GM18505 (cell line): ENCODE data around the gene FNIP2.
"Not testable (repeated sequence)": the region's sequence is repeated elsewhere in the genome, so short reads cannot be mapped to it uniquely, and the experiment has no call there.

Source experiments
- ATAC-seq: cut with Tn5 transposase; IDR thresholded peaks from one replicate; pipeline ENCODE4 v1.9.1; 2021; ENCODE audit not compliant: unreplicated experiment
- POLR2A ChIP-seq: IDR thresholded peaks from 4 replicates; pipeline ENCODE4 v1.6.1; 2011; ENCODE audit warnings: borderline replicate concordance; ENCODE audit not compliant: insufficient read depth, insufficient read length; ENCODE audit errors: extremely low read depth

FNIP2 gene

DNA sequence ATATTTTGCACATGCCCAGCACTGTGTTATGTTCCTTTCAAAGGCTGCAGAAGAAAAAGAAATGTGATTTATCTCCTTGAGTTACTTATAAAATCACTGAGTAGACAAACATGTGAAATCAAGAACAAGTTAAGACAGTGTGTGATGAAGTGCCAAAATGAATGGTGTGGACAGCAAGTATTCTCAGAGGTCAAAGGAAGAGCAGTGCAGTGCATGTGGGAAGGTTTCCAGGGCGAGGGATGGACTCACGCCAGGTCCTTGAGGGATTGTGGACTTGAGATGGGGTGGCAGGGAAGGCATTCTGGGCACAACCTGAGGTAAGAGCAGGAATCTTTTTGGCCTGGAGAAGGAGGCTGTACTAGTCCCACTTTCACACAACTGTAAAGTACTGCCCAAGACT lies 115.5 kb downstream of the FNIP2 start:
- no peak for TF ChIP-seq POLR2A
- ATAC-seq = no peak

DNA sequence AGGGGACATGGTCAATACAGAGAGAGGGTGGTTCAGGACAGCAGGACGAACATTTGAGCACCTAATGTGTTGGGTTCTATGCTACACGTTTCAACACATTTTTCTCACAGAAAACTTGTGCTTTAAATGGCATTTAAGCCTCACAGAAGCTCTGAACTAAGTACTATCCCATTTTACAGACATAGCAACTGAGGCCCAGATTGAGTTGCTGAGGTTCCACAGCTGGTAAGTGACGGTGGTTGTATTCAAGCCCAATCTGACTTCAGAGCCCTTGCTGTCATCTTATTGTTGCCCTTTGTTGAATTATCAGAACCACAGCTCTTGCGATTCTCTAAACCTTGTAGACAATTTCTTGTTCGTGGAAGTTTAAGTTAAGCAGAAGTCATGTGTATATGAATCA lies 116.7 kb downstream of the FNIP2 start:
- no peak for TF ChIP-seq POLR2A

DNA sequence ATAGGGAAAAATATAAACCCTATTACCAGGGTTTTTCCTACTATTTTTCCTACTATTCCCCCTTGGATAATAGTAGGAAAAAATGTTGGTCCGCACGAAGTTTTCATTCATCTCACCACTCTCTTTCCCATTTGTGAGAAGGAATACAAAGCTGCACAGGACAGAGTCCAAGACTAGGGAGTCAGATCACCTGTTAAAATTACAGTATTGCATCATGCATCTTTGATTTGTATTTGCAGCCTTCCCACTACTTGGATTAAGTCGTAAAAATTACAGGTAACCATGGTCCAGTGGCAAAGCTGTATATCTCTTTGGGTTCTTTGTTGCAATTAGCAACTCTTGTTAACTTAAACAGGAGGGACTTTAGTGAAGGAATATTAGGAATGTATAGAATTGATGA lies 121.5 kb downstream of the FNIP2 start:
- no peak for TF ChIP-seq POLR2A
- ATAC-seq = no peak

More for the DNA sequence above, 116.7 kb downstream of the FNIP2 start:
- no peak for ATAC-seq

DNA sequence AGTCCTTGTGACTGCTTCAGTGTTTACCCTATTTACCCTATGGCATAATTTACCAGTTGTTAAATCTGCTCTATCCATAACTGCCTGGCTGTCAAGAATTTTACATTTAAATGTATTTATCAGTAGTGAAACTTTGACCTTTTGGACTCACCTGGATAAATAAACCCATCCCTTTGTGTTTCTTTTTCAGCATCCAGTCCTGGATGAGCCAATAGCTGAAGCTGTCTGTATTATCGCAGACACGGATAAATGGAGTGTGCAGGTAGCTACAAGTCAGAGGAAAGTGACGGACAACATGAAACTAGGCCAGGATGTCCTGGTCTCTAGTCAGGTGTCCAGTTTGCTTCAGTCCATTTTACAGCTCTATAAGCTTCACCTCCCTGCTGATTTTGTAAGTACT lies 122.4 kb downstream of the FNIP2 start:
- no peak for TF ChIP-seq POLR2A
- no peak for ATAC-seq

DNA sequence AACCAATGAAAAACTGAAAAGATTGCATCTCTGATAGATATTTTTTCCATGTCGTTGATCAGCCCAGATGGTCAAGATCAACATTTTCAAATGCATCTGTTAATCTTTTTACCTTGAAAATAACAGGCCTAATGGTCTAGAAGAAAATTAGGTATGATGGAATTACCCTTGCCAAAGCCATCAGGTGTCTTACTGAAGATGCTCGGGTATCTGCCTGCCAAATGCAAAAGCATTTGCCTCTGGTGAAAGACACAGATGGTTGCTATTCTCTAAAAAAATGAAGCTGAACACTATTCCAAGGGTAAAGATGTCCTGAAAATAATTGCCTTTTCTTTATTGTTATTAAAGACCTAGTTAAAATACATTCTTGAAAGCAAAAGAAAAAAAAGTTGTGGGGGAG lies 126.0 kb downstream of the FNIP2 start:
- no peak for ATAC-seq
- TF ChIP-seq POLR2A = no peak

DNA sequence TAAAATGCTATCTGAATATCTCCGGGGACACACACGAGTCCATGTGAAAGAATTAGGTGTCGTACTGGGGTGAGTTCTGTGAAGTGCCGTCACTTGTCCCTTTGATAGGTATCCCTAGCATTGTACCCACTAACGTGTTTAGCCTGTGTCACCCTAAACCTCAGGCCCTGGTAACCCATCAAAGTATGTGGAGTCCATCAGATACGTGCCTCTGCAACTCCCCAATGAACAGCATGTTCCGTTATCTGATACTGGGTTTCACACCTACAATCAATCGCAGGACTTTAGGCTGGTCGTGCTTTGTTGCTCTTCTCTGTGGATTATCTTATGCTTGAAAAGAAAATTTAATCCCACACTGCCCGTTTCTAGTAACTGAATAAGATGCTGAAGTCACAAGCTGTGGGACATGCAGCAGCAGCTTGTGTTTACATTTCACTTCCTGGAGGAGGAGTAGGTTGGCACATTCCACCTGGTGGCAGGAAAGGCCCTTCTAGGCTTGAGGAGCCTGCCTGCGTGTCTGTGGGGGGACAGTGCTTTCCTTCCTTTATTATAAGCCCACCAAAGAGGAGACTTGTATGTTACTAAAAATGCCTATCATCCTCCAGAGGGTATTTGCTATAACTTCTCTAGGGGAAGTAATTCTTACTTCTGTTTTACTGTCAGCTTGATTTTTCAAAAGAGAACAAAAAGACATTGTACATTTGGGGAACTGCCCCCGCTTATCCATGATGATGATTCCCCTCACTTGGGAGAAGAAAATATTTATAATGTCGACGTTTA lies 127.2 kb downstream of the FNIP2 start:
- TF ChIP-seq POLR2A = no peak
- no peak for ATAC-seq

DNA sequence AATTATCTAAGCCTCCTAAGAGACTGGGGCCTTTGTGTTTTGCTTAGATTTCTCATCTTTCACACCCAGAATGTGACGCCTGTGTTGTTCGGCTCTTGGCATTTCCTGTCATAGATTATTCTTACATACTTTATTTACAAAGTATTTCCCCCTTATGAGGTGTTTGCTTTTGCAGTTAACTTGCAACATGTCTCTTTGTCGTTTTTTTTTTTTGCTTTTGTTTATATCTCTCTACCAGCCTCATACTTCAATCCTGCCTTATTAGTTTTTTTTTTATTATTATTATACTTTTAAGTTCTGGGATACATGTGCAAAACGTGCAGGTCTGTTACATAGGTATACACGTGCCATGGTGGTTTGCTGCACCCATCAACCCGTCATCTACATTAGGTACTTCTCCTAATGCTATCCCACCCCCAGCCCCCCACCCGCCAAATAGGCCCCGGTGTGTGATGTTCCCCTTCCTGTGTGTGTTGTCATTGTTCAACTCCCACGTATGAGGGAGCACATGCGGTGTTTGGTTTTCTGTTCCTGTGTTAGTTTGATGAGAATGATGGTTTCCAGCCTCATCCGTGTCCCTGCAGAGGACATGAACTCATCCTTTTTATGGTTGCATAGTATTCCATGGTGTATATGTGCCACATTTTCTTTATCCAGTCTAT lies 127.9 kb downstream of the FNIP2 start:
- not testable (repeated sequence) for ATAC-seq

DNA sequence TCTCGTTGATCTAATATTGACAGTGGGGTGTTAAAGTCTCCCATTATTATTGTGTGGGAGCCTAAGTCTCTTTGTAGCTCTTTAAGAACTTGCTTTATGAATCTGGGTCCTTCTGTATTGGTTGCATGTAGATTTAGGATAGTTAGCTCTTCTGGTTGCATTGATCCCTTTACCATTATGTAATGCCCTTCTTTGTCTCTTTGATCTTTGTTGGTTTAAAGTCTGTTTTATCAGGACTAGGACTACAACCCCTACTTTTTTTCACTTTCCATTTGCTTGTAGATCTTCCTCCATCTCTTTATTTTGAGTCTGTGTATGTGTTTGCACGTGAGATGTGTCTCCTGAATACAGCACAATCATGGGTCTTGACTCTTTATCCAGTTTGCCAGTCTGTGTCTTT lies 131.6 kb downstream of the FNIP2 start:
- not testable (repeated sequence) for ATAC-seq

DNA sequence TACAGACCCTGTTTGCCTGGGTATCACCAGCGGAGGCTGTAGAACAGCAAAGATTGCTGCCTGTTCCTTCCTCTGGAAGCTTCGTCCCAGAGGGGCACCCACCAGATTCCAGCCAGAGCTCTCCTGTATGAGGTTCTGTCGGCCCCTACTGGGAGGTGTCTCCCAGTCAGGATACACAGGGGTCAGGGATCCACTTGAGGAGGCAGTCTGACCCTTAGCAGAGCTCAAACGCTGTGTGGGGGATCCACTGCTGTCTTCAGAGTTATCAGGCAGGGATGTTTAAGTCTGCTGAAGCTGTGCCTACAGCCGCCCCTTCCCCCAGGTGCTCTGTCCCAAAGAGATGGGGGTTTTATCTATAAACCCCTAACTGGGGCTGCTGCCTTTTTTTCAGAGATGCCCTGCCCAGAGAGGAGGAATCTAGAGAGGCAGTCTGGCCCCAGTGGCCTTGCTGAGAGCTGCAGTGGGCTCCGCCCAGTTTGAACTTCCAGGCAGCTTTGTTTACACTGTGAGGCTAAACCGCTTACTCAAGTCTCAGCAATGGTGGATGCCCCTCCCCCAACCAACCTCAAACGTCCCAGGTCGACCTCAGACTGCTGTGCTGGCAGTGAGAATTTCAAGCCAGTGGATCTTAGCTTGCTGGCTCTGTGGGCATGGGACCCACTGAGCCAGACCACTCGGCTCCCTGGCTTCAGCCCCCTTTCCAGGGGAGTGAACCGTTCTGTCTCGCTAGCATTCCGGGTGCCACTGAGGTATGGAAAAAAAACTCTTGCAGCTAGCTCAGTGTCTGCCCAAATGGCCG lies 133.7 kb downstream of the FNIP2 start:
- not testable (repeated sequence) for ATAC-seq

DNA sequence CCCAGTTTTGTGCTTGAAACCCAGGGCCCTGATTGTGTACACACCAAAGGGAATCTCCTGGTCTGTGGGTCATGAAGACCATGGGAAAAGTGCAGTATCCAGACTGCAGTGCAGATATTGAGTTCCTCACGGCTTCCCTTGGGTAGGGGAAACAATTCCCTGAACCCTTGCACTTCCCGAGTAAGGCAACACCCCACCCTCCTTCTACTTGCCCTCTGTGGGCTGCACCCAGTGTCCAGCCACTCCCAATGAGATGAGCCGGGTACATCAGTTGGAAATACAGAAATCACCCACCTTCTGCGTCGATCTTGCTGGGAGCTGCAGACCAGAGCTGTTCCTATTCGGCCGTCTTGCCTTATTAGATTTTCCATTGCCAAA lies 134.2 kb downstream of the FNIP2 start:
- ATAC-seq = no peak
- no peak for TF ChIP-seq POLR2A

DNA sequence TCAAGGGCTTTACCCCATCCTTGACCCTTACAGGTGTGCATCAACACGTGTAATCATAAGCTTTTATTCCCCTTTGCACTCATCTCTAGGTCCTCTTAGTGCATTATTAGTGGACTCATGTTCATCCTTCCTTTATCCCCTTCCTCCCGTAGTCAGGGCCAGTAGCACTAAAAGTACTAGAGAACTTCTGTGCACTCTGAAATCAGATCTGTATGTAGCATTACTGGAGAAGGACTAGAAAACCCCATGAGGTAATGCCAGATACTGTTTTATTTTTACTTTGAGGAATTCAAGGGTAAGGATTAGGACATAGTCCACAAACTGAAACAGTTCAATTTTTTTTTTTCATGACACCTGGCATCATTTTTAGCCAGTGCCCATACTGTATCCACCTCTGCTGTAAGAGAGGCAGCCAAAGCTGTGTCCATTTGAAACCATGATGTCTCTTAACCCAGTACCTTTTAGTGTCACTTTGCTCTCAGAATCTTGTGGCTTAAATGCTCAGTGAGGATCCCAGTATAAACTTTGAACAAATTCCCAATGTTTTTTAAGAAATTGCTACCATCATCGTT lies 134.7 kb downstream of the FNIP2 start:
- no peak for ATAC-seq
- TF ChIP-seq POLR2A = no peak

DNA sequence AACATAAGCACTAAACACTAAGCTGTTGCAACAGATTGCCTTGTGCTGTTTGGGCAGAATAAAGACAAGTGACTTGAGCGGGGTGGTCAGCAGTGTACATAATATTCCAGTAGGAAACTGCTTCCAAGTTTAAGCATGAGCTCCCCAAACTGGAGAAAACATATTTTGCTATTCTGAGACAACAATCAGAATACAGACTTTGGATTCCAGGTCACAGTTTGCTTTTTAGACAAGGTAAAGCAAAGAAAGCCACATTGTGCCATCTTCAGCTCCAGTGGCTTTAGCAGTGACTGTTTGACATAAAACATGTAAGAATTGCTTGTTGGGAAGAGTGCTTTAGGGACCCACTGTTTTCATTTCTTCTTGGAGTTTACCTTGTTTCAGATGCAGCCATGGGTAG lies 136.0 kb downstream of the FNIP2 start:
- no peak for TF ChIP-seq POLR2A
- no peak for ATAC-seq

DNA sequence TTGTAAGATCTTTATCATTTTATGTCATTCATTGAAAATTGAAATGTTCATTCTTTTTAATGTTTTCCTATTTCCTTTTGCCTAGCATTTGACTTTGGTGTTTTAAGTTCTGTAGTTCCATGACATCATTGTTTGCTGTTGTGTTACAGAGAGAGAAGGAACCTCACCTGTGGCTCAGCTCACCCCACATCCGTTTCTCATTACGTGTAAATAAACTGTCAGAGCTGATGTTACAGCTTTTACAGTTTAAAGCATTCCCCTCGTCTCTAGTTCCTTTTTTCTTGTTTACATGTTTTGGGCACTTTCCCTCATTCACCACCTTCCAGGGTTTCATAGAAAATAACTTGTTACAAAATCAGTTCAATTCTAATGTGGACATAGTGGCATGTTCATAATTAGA lies 137.2 kb downstream of the FNIP2 start:
- no peak for TF ChIP-seq POLR2A
- no peak for ATAC-seq

DNA sequence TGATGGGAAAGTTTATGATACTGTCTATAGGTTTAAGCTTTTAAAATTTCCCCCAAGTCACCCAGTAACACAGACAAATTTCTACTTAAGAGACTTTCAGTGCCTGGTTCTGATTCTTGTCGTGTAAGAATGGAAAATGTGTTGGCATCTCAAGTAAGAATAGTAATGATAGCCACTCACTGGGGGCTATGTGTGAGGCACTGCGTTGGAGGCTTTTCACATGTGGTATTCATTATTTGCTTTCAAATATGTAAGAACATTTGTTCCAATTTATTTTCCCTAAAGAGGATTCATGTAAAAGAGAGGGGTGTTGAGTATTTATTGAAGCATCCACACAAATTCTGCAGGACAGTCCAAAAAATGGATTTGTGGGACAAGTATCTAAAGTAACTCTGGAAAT lies 143.6 kb downstream of the FNIP2 start:
- no peak for ATAC-seq
- no peak for TF ChIP-seq POLR2A
